Renal pelvis (tissue), 4 donors: ENCODE measurements around the gene SLC45A2. TPM values are rescaled to one million over a fixed set of nuclear protein-coding genes. Genes with fewer than 3 reads are reported as not detected.
A peak's percentile ranks its signal among the peaks of the same experiment; 100 is the strongest.
"Not testable (repeated sequence)": the region's sequence is repeated elsewhere in the genome, so short reads cannot be mapped to it uniquely, and the experiment has no call there.

ENCODE experiments used
- DNase-seq: peaks from one replicate; pipeline ENCODE4 v3.0.0-alpha.2; 2013
- polyA plus RNA-seq, 3 donors: library from polyadenylated mRNA; unstranded; fragments of 120-200 nt; gene quantifications; one replicate each; pipeline ENCODE4 v1.2.1, GENCODE V29; 2013; ENCODE audit not compliant: insufficient read length in 3 of 3

Gene SLC45A2
- polyA plus RNA-seq, 3 donors: 0.50 to 1.1 (median 0.96) TPM

- DNase-seq: peak; percentile 42
Observed at GRCh38 chr5:33969572-33970452, 14.7 kb downstream of the SLC45A2 start.

GRCh38 chr5:33968211-33969005 is 16.1 kb downstream of the SLC45A2 start:
- no peak for DNase-seq

GRCh38 chr5:33966805-33967204 is 17.7 kb downstream of the SLC45A2 start:
- DNase-seq: no peak

GRCh38 chr5:33964132-33964700 is 20.3 kb downstream of the SLC45A2 start:
- DNase-seq: no peak

- no peak for DNase-seq
Observed at GRCh38 chr5:33958176-33958575, 26.3 kb downstream of the SLC45A2 start.

GRCh38 chr5:33957577-33958150 is 26.8 kb downstream of the SLC45A2 start:
- no peak for DNase-seq

GRCh38 chr5:33952175-33952574 is 32.3 kb downstream of the SLC45A2 start:
- DNase-seq: not testable (repeated sequence)

- DNase-seq: no peak
Observed at GRCh38 chr5:33944543-33945132, 39.9 kb downstream of the SLC45A2 start.

GRCh38 chr5:33941090-33941489 is 43.4 kb downstream of the SLC45A2 start:
- DNase-seq: no peak

GRCh38 chr5:33939556-33940262 is 44.8 kb downstream of the SLC45A2 start:
- DNase-seq: no peak

- no peak for DNase-seq
Observed at GRCh38 chr5:33938881-33939280, 45.6 kb downstream of the SLC45A2 start.

- no peak for DNase-seq
Observed at GRCh38 chr5:33938507-33938796, 46.0 kb downstream of the SLC45A2 start.

GRCh38 chr5:33937707-33938506 is 46.6 kb downstream of the SLC45A2 start:
- no peak for DNase-seq

GRCh38 chr5:33937017-33937706 is 47.3 kb downstream of the SLC45A2 start:
- no peak for DNase-seq

GRCh38 chr5:33936381-33937016 is 48.0 kb downstream of the SLC45A2 start, which contains the start of gene RXFP3:
Gene RXFP3 (plus strand): TSS chr5:33936386. CDS start chr5:33936741, 355 bp downstream.
- no peak for DNase-seq

GRCh38 chr5:33936004-33936380 is 48.5 kb downstream of the SLC45A2 start:
- peak; percentile 76 for DNase-seq

GRCh38 chr5:33934176-33934575 is 50.3 kb downstream of the SLC45A2 start:
- DNase-seq: no peak

- DNase-seq: no peak
Observed at GRCh38 chr5:33933723-33934169, 50.7 kb downstream of the SLC45A2 start.

- DNase-seq: no peak
Observed at GRCh38 chr5:33931136-33931535, 53.4 kb downstream of the SLC45A2 start.
